Esophagus muscularis mucosa (tissue), 4 donors: ENCODE measurements around the gene OR7G1.
"Not testable (repeated sequence)": the region's sequence is repeated elsewhere in the genome, so short reads cannot be mapped to it uniquely, and the experiment has no call there.

Source experiments
- CTCF ChIP-seq, 3 experiments: fragments of 200-600 bp in 2 of 3; fragments of 450-650 bp in 1 of 3; sonication (generic) in 2 of 3; IDR thresholded peaks; one replicate each; pipeline ENCODE4 v1.5.1; 2017 to 2019; ENCODE audit warnings: antibody characterized with exemption in 3 of 3, mild to moderate bottlenecking in 2 of 3, moderate library complexity in 1 of 3
- EP300 ChIP-seq: sonication (generic); formaldehyde crosslinking; IDR thresholded peaks from one replicate; pipeline ENCODE4 v1.6.1; 2017; ENCODE audit warnings: antibody characterized with exemption
- POLR2A ChIP-seq: fragments of 450-650 bp; IDR thresholded peaks from one replicate; pipeline ENCODE4 v1.6.1; 2017; ENCODE audit warnings: antibody characterized with exemption, moderate library complexity, mild to moderate bottlenecking, low read depth
- POLR2AphosphoS5 ChIP-seq, 2 donors: sonication (generic); formaldehyde crosslinking; IDR thresholded peaks; one replicate each; pipeline ENCODE4 v1.6.1; 2017; ENCODE audit warnings: antibody characterized with exemption in 2 of 2

- not testable (repeated sequence) for TF ChIP-seq POLR2AphosphoS5 (IDR thresholded peaks at IDR 0.05); CTCF (IDR thresholded peaks at IDR 0.05); POLR2A; EP300
These were observed 43.8 kb downstream of the OR7G1 start for GRCh38 chr19:9071720-9072119.
